Hematopoietic multipotent progenitor cell treated with erythropoietin and hydrocortisone succinate and interleukin-3 and kit ligand, for 8 days (in vitro differentiated cells): ENCODE measurements around the gene ACRBP.

Experiments
- DNase-seq: peaks from one replicate; pipeline ENCODE4 v3.0.0-alpha.2; 2015

ACRBP gene

GRCh38 chr12:6646276-6647082, 753 bp downstream of the ACRBP start:
- DNase-seq = no peak

- peak; percentile 12 for DNase-seq
These were observed 2.3 kb downstream of the ACRBP start for GRCh38 chr12:6644903-6645302.

DNA sequence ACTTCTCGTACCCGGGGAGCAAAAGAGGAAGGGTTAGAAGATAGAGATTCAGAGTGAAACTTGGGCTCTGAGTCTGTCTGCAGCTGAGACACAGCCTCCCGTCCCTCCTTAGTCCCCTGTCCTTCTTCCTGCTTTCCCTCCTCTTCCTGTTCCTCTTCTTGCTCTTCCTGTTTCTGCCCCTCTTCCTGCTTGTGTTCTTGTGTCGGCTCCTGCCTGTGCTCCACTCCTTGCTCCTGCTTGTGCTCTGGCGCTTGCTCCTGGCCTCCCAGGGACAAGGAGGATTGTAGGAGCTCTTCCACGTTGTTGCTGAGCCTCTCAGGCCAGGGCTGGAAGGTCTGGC, 3.0 kb downstream of the ACRBP start:
- DNase-seq = no peak

DNA sequence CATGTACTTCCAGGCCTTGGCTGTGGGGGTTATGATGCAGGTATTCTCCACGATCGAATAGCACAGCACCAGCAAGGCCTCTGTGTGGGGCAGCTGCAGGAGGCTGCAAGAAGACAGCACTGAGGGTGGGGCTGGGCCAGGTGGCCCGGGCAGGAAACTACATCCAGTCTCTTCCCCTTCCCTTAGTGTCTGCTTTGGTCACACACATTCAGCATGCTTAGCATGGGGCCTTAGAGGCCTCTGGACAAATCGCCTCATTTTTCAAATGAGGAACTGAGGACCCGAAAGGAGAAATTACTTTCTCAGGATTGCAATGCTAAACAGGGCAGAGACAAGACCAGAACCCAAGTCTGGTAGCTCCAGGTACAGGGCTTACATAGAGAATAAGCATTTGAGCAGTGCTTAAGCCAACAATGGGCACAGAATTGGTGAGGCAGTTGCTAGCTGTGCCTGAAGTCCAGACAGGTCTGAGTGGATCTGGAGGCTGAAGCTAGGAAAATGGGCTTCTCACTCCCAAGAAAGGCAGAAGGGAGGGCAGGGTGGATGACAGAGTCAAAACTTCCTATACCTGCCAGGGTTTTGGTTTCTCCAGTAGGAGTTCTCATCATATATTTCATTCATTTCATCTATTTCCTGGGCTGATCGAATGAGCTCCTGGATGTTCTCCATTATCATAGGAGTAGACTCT, 3.5 kb downstream of the ACRBP start:
- no peak for DNase-seq

GRCh38 chr12:6641131-6641530, 6.1 kb downstream of the ACRBP start:
- DNase-seq = peak; percentile 36

- DNase-seq = no peak
These were observed 6.7 kb downstream of the ACRBP start for GRCh38 chr12:6640497-6640896.

GRCh38 chr12:6639151-6639801, 8.0 kb downstream of the ACRBP start:
- DNase-seq = peak; percentile 75

DNA sequence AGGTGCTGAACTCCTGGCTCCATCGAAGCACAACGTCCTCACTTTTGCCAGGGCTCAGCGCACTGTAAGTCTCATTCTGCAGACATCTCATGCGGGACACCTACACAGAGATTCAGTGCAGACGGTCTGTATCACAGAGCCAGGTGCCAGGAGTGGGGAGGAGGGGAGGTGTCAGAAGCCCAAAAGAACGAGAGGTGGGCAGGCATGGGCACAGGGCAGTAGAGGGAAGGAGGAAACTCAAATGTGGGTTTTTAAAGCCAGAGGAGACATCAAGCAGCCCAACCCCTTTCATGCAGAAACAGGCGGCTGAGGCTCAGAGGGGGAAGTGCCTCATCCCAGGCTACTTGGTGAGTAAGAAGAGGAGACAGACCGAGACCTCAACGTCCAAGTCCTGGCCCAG, 8.9 kb downstream of the ACRBP start:
- peak; percentile 35 for DNase-seq

DNA sequence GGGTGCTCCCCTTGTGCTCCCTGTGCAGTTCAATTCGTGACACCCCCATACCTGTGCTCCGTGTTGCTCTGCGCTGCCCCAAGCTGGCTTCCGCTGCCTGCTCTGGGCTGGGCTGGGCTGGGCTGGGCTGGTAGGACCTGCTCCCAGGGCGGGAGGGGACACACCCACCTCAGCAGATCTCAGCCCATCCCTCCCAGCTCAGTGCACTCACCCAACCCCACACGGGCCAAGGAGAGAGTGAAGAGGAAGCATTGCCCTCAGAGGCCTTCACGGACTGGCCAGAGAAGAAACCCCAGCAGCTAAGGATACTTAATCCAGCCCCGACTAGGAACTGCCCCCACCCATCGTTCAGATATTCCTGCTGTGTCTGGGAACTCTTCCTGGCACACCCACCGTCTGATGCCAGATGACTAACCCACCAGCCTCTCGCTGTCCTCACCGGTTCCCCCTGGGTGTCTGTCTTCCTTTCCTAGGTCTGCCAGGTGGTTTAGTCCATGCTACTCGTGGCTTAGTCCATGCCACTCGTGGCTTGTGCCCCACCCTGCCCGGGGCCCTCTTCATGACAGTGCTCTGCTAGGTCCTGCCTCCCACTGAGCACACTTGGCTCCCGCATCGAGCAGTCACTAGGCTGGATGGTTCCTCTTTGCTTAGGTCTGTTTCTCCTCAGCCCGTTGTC, 11.2 kb downstream of the ACRBP start, which contains the start of gene LPAR5:
TSS of gene LPAR5 (minus strand) at position 104 of the 676 bp plus-strand sequence. CDS start 14,711 bp downstream, outside the sequence.
- peak; percentile 89 for DNase-seq

DNA sequence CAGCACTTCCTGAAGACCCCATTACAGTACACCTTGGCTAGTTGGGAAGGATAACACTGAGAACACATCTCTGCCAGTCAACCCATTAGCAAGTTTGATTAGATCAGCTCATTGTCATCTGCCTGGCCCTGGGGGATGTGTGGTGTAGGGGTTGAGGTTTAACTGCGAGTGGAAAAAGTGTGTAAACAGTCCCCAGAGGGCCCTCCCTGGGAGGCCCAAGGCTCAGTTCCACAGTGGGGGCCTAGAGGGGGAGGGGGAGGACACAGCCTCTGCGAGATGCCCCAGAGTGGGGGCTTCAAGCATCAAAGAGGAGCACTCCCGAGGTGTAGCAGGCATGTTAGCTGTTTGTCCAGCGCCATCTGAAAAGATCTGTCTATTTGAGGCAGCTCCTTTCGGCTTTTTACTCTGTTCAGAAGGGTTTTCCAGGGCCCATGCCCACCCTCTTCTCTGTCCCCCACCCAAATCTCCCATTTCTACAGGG, 11.8 kb downstream of the ACRBP start:
- DNase-seq = peak; percentile 81

DNA sequence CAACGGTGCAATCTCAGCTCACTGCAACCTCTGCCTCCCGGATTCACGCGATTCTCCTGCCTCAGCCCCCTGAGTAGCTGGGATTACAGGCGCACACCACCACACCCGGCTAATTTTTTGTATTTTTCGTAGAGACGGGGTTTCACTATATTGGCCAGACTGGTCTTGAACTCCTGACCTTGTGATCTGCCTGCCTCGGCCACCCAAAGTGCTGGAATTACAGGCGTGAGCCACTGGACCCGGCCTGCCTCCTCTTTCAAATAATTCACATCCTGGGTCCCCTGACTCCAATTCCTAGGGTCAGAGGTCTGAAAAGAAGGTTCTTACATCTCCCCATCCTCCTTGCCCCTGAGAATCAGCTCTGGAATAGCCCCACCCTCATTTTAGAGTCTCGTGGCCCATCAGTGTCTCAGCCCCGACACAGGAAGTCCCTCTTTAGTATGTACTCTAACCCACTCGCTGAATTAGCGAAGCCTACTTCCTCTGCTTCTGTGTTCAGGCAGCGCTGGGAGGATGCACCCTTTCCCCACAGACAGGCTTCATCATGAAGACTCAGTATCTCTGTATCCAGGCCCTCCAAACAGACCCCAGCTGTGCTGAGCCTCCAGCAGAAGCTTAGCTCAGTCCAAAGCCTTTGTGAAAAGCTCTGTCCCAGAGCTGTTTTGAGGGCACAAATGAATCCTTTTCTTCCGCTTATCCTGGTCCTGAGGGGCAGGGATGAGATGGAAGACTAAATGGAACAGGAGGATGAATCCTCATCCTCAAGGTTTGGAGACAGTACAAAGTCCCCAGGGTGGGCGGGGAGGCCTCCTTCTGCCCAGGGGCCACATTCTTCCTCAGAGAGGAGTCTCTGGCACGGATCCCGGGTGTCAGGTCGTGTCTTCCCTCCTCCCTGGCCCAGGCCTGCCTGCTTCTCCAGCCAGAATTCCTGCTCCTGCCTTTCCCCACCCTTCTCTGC, 14.9 kb downstream of the ACRBP start:
- peak; percentile 37 for DNase-seq

DNA sequence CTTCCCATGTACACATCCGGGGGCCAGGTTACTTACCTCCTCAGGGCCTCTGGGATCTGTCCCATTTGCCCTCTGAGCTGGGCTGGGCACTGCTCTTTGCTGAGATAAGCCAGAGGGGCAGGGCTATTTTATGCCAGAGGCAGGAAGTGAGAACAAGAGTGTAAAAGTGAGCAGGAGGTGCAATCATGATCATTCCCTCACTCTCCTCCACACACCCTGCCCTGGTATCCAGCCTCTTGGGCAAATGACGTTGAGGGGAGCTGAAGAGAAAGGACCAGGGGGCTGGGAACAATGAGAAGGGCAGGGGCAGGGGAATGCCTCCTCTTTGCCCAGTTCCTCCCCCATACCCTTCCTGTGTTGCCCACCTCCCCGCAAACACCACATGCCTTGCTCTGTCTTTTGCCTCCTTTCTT, 15.7 kb downstream of the ACRBP start:
- peak; percentile 75 for DNase-seq

- DNase-seq = no peak
These were observed 16.5 kb downstream of the ACRBP start for GRCh38 chr12:6630736-6631135.

DNA sequence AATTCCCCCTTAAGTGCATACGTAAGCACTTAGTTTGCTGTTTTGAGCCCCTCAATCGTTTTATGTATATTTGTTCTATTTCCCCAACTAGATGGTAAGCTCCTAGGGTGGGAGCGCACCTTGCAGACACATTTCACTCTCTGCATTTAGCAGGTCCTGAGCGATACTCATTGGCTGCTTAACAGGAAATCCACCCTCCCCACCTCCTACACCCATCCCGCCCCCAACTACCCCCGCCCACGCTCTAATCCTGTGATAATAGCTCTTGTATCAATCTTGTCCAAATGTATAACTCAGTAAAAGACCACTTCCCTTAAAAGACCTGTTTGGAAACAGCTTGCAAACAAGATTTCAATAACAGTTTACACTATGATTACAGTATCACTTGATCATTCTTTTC, 19.6 kb downstream of the ACRBP start:
- peak; percentile 37 for DNase-seq

- peak; percentile 47 for DNase-seq
These were observed 20.5 kb downstream of the ACRBP start for GRCh38 chr12:6626654-6627283.

DNA sequence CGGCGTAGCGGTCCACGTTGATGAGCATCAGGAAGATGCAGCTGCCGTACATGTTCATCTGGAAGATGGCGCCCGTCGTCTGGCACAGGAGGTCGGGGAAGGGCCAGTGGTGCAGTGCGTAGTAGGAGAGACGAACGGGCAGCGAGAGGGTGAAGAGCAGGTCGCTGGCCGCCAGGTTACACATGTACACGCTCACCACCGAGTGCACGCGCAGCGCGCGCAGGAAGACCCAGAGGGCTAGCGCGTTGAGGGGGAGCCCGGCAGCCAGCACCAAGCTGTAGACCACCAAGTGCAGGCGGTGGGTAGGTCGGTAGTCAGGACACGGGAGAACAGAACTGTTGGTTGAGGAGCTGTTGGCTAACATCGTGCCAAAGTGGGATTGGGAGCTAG, 26.4 kb downstream of the ACRBP start:
- no peak for DNase-seq

GRCh38 chr12:6620137-6620884, 26.9 kb downstream of the ACRBP start:
- DNase-seq = peak; percentile 31

GRCh38 chr12:6618483-6619225, 28.6 kb downstream of the ACRBP start:
- DNase-seq = no peak

DNA sequence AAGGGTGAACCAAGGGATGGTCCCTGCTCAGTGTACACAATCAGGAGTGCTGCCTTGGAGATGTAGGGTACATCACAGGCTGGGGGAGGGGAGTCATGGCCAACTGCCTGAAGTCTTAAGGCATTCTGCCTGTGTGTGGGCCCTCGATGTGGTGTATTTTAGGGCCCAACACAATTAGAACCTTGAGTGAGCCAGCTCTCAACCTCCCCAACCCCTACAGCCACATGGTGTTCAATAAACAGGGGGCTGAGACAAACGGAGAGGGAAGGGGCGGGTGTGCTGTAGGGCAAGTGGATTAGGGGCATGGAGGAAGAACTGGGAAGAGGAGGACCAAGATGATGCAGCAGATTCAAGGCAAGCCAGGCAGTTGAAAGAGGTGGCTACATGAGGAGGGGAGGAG, 31.4 kb downstream of the ACRBP start:
- no peak for DNase-seq
